MV-4-11 (cell line): ENCODE measurements around the gene COL17A1.
A peak's percentile ranks its signal among the peaks of the same experiment; 100 is the strongest.

ENCODE experiments used
- DNase-seq: peaks from one replicate; lab custom pipeline; 2025; lab: John Stamatoyannopoulos, UW

COL17A1 gene

GRCh38 chr10:104032144-104032775 lies 53.4 kb downstream of the COL17A1 start:
- peak; percentile 11 for DNase-seq

- peak; percentile 4 for DNase-seq
These were observed 54.0 kb downstream of the COL17A1 start for GRCh38 chr10:104031631-104032030.

GRCh38 chr10:104029521-104029860 lies 56.2 kb downstream of the COL17A1 start:
- DNase-seq = no peak

- no peak for DNase-seq
These were observed 56.7 kb downstream of the COL17A1 start for GRCh38 chr10:104028823-104029520.

- no peak for DNase-seq
These were observed 57.5 kb downstream of the COL17A1 start for GRCh38 chr10:104028146-104028545.

- DNase-seq = no peak
These were observed 58.9 kb downstream of the COL17A1 start for GRCh38 chr10:104026762-104027161.

GRCh38 chr10:104025524-104025923 lies 60.2 kb downstream of the COL17A1 start:
- no peak for DNase-seq

- no peak for DNase-seq
These were observed 63.7 kb downstream of the COL17A1 start for GRCh38 chr10:104022026-104022425.

GRCh38 chr10:104021246-104021645 lies 64.4 kb downstream of the COL17A1 start:
- DNase-seq = no peak

GRCh38 chr10:104020020-104020419 lies 65.7 kb downstream of the COL17A1 start:
- DNase-seq = no peak

GRCh38 chr10:104018471-104018870 lies 67.2 kb downstream of the COL17A1 start:
- no peak for DNase-seq

- no peak for DNase-seq
These were observed 69.0 kb downstream of the COL17A1 start for GRCh38 chr10:104016661-104017060.

GRCh38 chr10:104014176-104014575 lies 71.5 kb downstream of the COL17A1 start:
- no peak for DNase-seq

GRCh38 chr10:104013489-104013888 lies 72.2 kb downstream of the COL17A1 start:
- DNase-seq = no peak

- no peak for DNase-seq
These were observed 73.8 kb downstream of the COL17A1 start for GRCh38 chr10:104011904-104012303.

- no peak for DNase-seq
These were observed 80.4 kb downstream of the COL17A1 start for GRCh38 chr10:104005172-104005863.

GRCh38 chr10:104002911-104003310 lies 82.8 kb downstream of the COL17A1 start:
- peak; percentile 57 for DNase-seq

GRCh38 chr10:103998805-103999204 lies 86.9 kb downstream of the COL17A1 start:
- no peak for DNase-seq

GRCh38 chr10:103995134-103995533 lies 90.5 kb downstream of the COL17A1 start:
- no peak for DNase-seq

- DNase-seq = no peak
These were observed 94.1 kb downstream of the COL17A1 start for GRCh38 chr10:103991393-103992128.

- no peak for DNase-seq
These were observed 95.1 kb downstream of the COL17A1 start for GRCh38 chr10:103990531-103990930.

GRCh38 chr10:103990121-103990520 lies 95.6 kb downstream of the COL17A1 start:
- no peak for DNase-seq

- no peak for DNase-seq
These were observed 99.3 kb downstream of the COL17A1 start for GRCh38 chr10:103986360-103986759.
